ENCODE measurements around the gene UBXN4. TPM values are rescaled to one million over a fixed set of nuclear protein-coding genes. Genes with fewer than 3 reads are reported as not detected.

The UBXN4 gene
- total RNA-seq, 1 experiment from 2014 or later: 69.7 TPM

DNA sequence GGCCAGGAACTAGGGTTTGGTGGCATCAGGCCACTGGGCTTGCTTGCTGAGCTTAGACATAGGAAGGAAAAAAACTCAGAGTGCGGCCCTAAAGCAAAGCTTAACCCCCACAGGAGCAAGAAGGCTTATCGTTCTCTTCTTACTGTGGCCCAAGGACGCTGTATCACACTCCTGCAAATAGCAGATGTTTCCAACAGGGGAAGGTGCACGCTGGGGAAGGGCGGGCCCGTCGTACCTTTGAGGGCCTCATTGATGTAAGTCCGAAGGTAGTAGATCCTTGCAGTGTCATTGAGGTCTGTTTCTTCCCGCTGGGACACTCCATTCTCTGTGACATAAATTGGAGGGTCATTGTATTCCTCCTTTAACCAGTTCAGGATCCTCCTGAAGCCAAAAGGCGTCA, 48.8 kb downstream of the UBXN4 start:
- intact Hi-C loops (cut with micrococcal nuclease): no loop called here
- no peak for ATAC-seq
- CTCF ChIA-PET: no interaction called here

More for the DNA sequence above, 48.8 kb downstream of the UBXN4 start:
- Histone ChIP-seq H3K79me2 (ENCODE audit: insufficient read depth, low read length) (no peaks in the 10 kb centered on the region), H3K36me3 (ENCODE audit: control insufficient read depth in 1 of 2, insufficient read depth in 2 of 2, low read length in 2 of 2) (peaks cover 2 to 6% of the 10 kb centered on the region in 2 experiments; a peak in 1 of 4 replicates), H3K4me1 (ENCODE audit: control insufficient read depth in 1 of 2, insufficient read depth in 2 of 2, low read length in 2 of 2) (peaks cover 6 to 27% of the 10 kb centered on the region in 2 experiments; a peak in 3 of 4 replicates), H3K9me3 (ENCODE audit: control insufficient read depth in 1 of 2, insufficient read depth in 1 of 2, low read depth in 1 of 2, low read length in 2 of 2) (no peaks in the 10 kb centered on the region), H3K27ac (ENCODE audit: low read depth, low read length) (no peak overlapping the region), H3K27me3 (ENCODE audit: insufficient read depth, low read length) (no peaks in the 10 kb centered on the region), H3K4me3 (replicated peaks in 1 of 2; ENCODE audit: low read depth in 1 of 2, low read length in 2 of 2) (no peak overlapping the region), H2AFZ (ENCODE audit: low read depth, low read length, poor library complexity, severe bottlenecking) (no peak overlapping the region), H3K9me2 (ENCODE audit: insufficient read depth) (no peaks in the 10 kb centered on the region), H3K4me2 (ENCODE audit: low read length) (no peak overlapping the region), H4K20me1 (ENCODE audit: insufficient read depth) (no peaks in the 10 kb centered on the region), H3K9ac (ENCODE audit: low read length) (no peak overlapping the region)
- DNase-seq (ENCODE audit: low read depth, low spot score): no peak
- POLR2A ChIA-PET: no interaction called here
- BruUV-seq (replicated peaks): no TSS peak
- RAD21 ChIA-PET (ENCODE audit: low non-redundant PET in 1 of 2, low total read pairs in 2 of 2, uncharacterized antibody in 2 of 2, unreplicated experiment in 2 of 2): no interaction called here
- TF ChIP-seq EGR1 (IDR thresholded peaks at IDR 0.05; ENCODE audit: low read depth): no peak
- TF ChIP-seq, protein P1, sequence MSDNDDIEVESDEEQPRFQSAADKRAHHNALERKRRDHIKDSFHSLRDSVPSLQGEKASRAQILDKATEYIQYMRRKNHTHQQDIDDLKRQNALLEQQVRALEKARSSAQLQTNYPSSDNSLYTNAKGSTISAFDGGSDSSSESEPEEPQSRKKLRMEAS (IDR thresholded peaks at IDR 0.05): no peak
- TF ChIP-seq ELF1 (IDR thresholded peaks at IDR 0.05; ENCODE audit: borderline replicate concordance, low read depth): no peak
- TF ChIP-seq, protein P2, sequence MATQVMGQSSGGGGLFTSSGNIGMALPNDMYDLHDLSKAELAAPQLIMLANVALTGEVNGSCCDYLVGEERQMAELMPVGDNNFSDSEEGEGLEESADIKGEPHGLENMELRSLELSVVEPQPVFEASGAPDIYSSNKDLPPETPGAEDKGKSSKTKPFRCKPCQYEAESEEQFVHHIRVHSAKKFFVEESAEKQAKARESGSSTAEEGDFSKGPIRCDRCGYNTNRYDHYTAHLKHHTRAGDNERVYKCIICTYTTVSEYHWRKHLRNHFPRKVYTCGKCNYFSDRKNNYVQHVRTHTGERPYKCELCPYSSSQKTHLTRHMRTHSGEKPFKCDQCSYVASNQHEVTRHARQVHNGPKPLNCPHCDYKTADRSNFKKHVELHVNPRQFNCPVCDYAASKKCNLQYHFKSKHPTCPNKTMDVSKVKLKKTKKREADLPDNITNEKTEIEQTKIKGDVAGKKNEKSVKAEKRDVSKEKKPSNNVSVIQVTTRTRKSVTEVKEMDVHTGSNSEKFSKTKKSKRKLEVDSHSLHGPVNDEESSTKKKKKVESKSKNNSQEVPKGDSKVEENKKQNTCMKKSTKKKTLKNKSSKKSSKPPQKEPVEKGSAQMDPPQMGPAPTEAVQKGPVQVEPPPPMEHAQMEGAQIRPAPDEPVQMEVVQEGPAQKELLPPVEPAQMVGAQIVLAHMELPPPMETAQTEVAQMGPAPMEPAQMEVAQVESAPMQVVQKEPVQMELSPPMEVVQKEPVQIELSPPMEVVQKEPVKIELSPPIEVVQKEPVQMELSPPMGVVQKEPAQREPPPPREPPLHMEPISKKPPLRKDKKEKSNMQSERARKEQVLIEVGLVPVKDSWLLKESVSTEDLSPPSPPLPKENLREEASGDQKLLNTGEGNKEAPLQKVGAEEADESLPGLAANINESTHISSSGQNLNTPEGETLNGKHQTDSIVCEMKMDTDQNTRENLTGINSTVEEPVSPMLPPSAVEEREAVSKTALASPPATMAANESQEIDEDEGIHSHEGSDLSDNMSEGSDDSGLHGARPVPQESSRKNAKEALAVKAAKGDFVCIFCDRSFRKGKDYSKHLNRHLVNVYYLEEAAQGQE (IDR thresholded peaks at IDR 0.05; ENCODE audit: low read depth): no peak
- no peak for TF ChIP-seq TCF7L2 (IDR thresholded peaks at IDR 0.05; ENCODE audit: borderline replicate concordance, extremely low read depth, insufficient read depth, insufficient read length)
- no peak for TF ChIP-seq CEBPB (IDR thresholded peaks at IDR 0.05; ENCODE audit: low read depth)
